ENCODE measurements around the gene SMC1B. TPM values are rescaled to one million over a fixed set of nuclear protein-coding genes. Genes with fewer than 3 reads are reported as not detected.
A peak's percentile ranks its signal among the peaks of the same experiment; 100 is the strongest.
"Not testable (repeated sequence)": the region's sequence is repeated elsewhere in the genome, so short reads cannot be mapped to it uniquely, and the experiment has no call there.

Gene SMC1B
- total RNA-seq, 2 donors from 2014 or later = 2.7 to 3.2 TPM

DNA sequence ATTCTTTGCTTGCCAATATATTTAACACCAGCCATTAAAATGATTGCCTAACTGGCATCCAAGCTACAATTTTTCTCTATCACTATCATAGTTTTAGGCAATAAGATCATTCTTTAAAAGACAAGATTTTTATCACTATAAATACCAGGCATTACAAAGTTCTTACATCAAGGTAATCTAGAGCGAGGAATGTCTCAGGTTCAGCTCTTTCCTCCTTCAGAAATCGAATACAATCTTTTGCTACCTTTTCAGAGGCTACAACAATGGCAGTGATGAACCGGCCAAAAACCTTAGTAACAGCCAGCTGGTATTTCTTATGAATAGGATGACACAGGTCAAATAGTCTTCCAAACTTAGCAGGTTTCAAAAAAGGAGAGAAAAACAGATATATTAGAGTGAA is 23.9 kb downstream of the SMC1B start:
- Mint-ChIP-seq H3K27me3 (ENCODE audit: low read depth) (peaks cover 6% of the 10 kb centered on the region), H3K4me3 (no peak overlapping the region), H3K4me1 (ENCODE audit: low read depth) (no peaks in the 10 kb centered on the region), H3K9me3 (no peaks in the 10 kb centered on the region), H3K27ac (no peak overlapping the region), H3K36me3 (ENCODE audit: insufficient read depth in 2 of 2) (no peaks in the 10 kb centered on the region)
- DNase-seq (no peak), ATAC-seq (replicated peaks in 1 of 2) (no peak)

DNA sequence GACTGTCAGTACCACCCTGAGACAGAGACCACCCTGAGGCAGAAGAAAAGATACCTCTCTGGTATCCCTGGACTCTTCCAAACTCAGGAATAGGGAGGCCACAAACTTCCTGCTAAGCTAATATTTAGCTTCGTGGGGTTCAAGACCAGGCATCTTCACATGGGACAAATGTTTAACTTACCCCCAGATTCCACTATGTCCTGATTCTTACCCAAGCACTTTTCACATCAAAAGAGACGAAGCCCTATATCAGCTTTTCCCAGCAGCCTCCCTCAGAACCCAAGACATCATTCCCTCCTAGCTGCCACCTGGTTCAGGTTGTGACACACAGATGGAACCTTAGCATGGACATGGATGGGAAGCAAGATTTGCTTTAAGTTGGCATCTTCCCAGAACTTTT is 32.1 kb downstream of the SMC1B start:
- Mint-ChIP-seq H3K4me1 (ENCODE audit: low read depth) (peaks cover under 1% of the 10 kb centered on the region), H3K27ac (no peak overlapping the region), H3K36me3 (ENCODE audit: insufficient read depth in 2 of 2) (no peaks in the 10 kb centered on the region), H3K4me3 (no peak overlapping the region), H3K9me3 (no peaks in the 10 kb centered on the region), H3K27me3 (ENCODE audit: low read depth) (no peaks in the 10 kb centered on the region)
- no peak for DNase-seq
- ATAC-seq (replicated peaks in 1 of 2) = no peak

DNA sequence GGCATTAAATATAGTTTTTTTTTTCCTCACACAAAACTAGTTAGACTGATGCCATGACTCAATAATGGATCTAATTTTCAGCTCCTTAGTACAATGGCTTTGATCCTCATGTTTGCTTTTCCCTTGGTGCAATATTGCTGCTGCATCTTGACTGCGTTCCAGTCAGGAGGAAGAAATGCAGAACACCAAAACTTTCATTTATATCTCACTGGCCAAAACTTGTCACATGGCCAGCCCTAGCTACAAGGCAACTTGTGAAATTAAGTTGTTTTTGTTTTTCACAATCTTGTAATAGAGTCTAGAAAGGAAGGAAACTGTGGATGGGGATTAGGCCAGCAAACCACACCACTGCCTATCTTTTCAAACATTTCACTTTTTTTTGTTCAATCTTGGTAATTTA is 36.7 kb downstream of the SMC1B start:
- ATAC-seq (replicated peaks in 1 of 2) = no peak
- DNase-seq = no peak
- H3K4me3 Mint-ChIP-seq = no peak overlapping the region
- H3K36me3 Mint-ChIP-seq (ENCODE audit: insufficient read depth in 2 of 2) = no peaks in the 10 kb centered on the region
- H3K4me1 Mint-ChIP-seq (ENCODE audit: low read depth) = peaks cover 6% of the 10 kb centered on the region
- no peak overlapping the region for H3K27ac Mint-ChIP-seq
- H3K9me3 Mint-ChIP-seq = no peaks in the 10 kb centered on the region
- H3K27me3 Mint-ChIP-seq (ENCODE audit: low read depth) = no peaks in the 10 kb centered on the region

DNA sequence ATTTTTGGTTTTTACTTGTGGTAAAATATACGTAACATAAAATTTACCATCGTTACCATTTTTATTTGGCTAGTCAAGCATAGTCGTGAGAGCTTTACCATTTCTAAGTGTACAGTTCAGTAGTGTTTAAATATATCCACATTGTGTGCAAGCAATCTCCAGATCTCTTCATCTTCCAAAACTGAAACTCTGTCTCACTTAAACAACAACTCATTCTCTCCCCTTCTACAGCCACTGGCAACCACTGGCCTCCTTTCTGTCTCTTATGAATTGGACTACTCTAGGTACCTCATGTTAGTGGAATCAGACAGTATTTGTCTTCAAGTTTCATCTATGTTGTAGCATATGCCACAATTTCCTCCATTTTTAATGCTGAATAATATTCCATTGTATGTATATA is 37.4 kb downstream of the SMC1B start:
- H3K9me3 Mint-ChIP-seq = no peaks in the 10 kb centered on the region
- no peak overlapping the region for H3K27ac Mint-ChIP-seq
- peaks cover 6% of the 10 kb centered on the region for H3K4me1 Mint-ChIP-seq (ENCODE audit: low read depth)
- H3K27me3 Mint-ChIP-seq (ENCODE audit: low read depth) = no peaks in the 10 kb centered on the region
- peak in 1 of 2 donors; percentile 51 for ATAC-seq (replicated peaks in 1 of 2)
- no peak overlapping the region for H3K4me3 Mint-ChIP-seq
- DNase-seq = no peak
- no peaks in the 10 kb centered on the region for H3K36me3 Mint-ChIP-seq (ENCODE audit: insufficient read depth in 2 of 2)

DNA sequence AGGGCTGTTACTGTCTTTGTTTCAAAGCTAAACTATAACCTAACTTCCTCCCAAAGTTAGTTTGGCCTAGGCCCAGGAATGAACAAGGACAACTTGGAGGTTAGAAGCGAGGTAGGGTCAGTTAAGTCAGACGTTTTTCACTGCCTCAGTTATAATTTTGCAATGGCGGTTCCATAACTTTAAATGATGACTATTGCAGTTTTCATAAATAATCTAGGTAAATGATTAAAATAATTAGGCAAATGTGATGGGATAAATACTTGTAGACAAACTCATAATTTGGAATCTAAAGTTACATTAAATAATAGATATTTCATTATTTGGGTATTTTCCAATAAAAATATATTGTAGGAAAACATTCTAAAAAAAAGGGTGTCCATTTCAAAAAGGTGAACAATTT is 39.8 kb downstream of the SMC1B start:
- H3K36me3 Mint-ChIP-seq (ENCODE audit: insufficient read depth in 2 of 2); DNase-seq; H3K27ac Mint-ChIP-seq; H3K4me3 Mint-ChIP-seq; H3K4me1 Mint-ChIP-seq (ENCODE audit: low read depth); H3K9me3 Mint-ChIP-seq; H3K27me3 Mint-ChIP-seq (ENCODE audit: low read depth); ATAC-seq (replicated peaks in 1 of 2): not testable (repeated sequence)

DNA sequence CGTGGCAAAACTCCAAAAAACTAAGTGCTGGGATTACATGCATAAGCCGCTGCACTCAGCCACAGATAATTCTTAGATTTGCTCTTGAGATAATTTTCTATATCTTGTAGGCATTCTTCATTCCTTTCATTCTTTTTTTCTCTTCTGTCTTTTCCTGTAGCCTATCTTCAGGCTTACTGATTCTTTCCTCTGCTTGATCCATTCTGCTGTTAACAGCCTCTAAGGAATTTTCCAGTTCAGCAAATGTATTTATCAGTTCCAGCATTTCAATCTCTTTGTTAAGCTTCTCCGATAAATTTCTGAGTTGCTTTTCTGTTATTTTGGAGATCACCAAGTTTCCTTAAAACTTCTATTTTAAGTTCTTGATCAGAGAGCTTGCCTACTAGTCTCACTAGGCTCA is 46.7 kb downstream of the SMC1B start:
- peaks cover 0 to 2% of the 10 kb centered on the region in 2 donors for H3K9me3 Mint-ChIP-seq
- no peak overlapping the region for H3K27ac Mint-ChIP-seq
- H3K4me1 Mint-ChIP-seq (ENCODE audit: low read depth) = no peaks in the 10 kb centered on the region
- H3K4me3 Mint-ChIP-seq = no peak overlapping the region
- H3K27me3 Mint-ChIP-seq (ENCODE audit: low read depth) = no peaks in the 10 kb centered on the region
- ATAC-seq (replicated peaks in 1 of 2) = no peak
- H3K36me3 Mint-ChIP-seq (ENCODE audit: insufficient read depth in 2 of 2) = peaks cover 0 to 2% of the 10 kb centered on the region in 2 donors
- no peak for DNase-seq

DNA sequence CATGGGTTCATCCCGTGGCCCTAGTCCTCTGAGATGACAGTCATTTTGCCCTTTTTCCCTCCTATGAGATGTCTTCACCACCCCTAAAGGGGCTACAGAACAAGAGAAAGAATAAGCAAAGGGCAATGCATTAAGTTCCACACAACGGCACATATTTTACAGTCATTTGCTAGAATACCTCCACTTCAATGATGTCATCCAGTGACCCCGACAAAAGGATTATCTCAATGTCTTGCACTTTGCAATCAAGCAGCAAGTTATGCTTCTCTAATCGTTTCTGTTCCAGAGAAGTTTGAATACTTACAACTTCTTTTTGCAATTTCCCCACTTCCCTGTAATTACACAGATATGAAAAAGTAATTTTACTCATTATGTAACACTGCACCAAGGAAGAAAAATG is 53.8 kb downstream of the SMC1B start:
- H3K9me3 Mint-ChIP-seq = no peaks in the 10 kb centered on the region
- no peaks in the 10 kb centered on the region for H3K36me3 Mint-ChIP-seq (ENCODE audit: insufficient read depth in 2 of 2)
- ATAC-seq (replicated peaks in 1 of 2) = no peak

DNA sequence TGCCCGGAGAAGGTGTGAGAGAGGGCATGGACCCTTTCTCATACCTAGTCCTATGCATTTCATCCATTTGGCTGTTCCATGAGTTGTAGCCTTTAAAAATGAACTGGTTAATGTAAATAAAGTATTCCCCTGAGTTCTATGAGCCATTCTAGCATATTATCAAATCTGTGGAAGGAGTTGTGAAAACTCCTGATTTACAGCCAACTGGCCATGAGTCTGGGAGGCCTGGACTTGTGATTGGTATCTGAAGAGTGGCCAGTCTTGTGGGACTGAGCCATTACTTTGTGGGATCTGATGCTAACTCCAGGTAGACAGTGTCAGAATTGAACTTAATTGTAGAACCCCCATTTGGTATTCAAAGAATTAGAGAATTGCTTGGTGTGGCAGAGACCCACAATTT is 55.3 kb downstream of the SMC1B start:
- no peak for ATAC-seq (replicated peaks in 1 of 2)
- Mint-ChIP-seq H3K4me3 (no peak overlapping the region), H3K4me1 (ENCODE audit: low read depth) (peaks cover 9% of the 10 kb centered on the region), H3K27ac (no peak overlapping the region), H3K9me3 (no peaks in the 10 kb centered on the region), H3K36me3 (ENCODE audit: insufficient read depth in 2 of 2) (no peaks in the 10 kb centered on the region), H3K27me3 (ENCODE audit: low read depth) (no peaks in the 10 kb centered on the region)
- no peak for DNase-seq

More for the DNA sequence above, 53.8 kb downstream of the SMC1B start:
- Mint-ChIP-seq H3K27me3 (ENCODE audit: low read depth) (no peaks in the 10 kb centered on the region), H3K4me1 (ENCODE audit: low read depth) (no peaks in the 10 kb centered on the region), H3K4me3 (no peak overlapping the region), H3K27ac (no peak overlapping the region)
- DNase-seq = no peak

DNA sequence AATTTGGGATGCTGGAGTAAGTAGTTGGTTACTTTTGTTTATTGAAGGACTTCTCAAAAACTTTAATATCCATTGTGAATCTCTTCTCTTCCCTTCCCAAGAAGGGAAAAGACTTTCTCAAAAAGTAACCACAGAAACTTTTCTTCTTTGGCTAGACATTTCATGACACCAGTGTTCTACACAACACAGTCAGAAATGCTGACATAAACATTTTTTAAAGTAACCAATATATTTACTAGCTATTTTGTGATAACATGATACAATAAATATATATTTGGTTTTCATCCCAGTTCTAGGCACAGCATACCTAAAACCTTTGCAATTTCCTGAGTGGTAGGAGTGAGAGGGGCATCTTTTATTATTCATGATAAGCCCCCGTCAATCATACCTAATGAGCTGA is 55.9 kb downstream of the SMC1B start:
- DNase-seq (no peak), ATAC-seq (replicated peaks in 1 of 2) (no peak)
- no peak overlapping the region for H3K4me3 Mint-ChIP-seq
- no peaks in the 10 kb centered on the region for H3K27me3 Mint-ChIP-seq (ENCODE audit: low read depth)
- no peaks in the 10 kb centered on the region for H3K9me3 Mint-ChIP-seq
- H3K36me3 Mint-ChIP-seq (ENCODE audit: insufficient read depth in 2 of 2) = no peaks in the 10 kb centered on the region
- H3K4me1 Mint-ChIP-seq (ENCODE audit: low read depth) = peaks cover 16% of the 10 kb centered on the region
- H3K27ac Mint-ChIP-seq = no peak overlapping the region

DNA sequence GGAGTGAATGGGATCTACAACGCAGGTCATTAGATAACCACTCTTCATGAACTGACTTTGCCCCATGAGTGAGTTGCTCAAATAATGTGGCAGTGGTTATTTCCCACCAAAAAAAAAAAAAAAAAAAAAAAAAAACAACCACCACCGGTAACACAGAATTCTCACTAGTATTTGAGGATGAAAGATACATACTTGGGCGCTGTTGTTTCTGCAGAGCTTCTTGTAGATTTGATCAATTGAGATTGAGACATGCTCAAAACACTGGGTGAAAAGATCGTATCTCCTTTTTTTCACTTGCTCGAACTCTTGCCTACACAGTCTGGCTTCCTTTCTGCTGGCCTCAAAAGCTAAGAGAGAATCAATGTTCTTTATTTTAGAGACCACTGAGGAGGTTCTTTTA is 59.6 kb downstream of the SMC1B start:
- Mint-ChIP-seq H3K27ac (no peak overlapping the region), H3K27me3 (ENCODE audit: low read depth) (no peaks in the 10 kb centered on the region), H3K4me1 (ENCODE audit: low read depth) (peaks cover 17% of the 10 kb centered on the region), H3K4me3 (no peak overlapping the region), H3K36me3 (ENCODE audit: insufficient read depth in 2 of 2) (no peaks in the 10 kb centered on the region), H3K9me3 (no peaks in the 10 kb centered on the region)
- DNase-seq (no peak), ATAC-seq (replicated peaks in 1 of 2) (peak in 1 of 2 donors; percentile 34)

DNA sequence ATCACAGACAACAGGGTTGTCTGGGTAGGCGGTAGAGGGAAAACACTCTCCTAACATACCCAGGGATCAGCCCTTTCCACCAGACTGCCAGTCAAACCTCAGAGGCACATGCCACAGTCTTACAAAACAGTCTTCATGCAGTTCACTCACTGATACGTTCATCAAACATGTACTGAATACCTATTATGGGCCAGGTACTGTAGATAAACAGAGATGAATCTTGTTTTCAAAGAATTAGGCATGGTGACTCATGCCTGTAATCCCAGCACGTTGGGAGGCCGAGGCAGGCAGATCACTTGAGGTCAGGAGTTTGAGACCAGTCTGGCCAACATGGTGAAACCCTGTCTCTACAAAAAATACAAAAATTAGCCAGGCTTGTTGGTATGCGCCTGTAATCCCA is 60.6 kb downstream of the SMC1B start:
- not testable (repeated sequence) for H3K27ac Mint-ChIP-seq; H3K9me3 Mint-ChIP-seq; ATAC-seq (replicated peaks in 1 of 2); H3K36me3 Mint-ChIP-seq (ENCODE audit: insufficient read depth in 2 of 2); H3K4me3 Mint-ChIP-seq; H3K27me3 Mint-ChIP-seq (ENCODE audit: low read depth); DNase-seq
- H3K4me1 Mint-ChIP-seq (ENCODE audit: low read depth) = peaks cover 17% of the 10 kb centered on the region

DNA sequence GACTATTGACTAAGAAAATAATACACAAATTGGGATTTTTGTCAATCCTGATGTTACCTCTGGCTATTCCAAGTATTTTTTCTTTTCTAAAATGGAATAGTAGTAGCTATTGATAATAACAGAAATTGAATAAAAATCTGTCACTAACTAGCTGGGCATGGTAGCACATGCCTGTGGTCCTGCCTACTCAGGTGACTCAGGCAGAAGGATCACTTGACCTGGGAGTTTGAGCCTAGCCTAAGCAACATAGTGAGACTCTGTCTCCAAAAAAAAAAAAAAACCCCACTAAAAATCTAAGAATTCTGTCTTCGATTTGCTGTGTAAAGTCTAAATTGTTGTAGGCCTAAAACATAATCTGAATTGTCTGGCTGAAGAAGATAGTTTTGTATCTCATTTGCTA is 61.4 kb downstream of the SMC1B start:
- Mint-ChIP-seq H3K4me1 (ENCODE audit: low read depth) (peaks cover 17% of the 10 kb centered on the region), H3K27ac (no peak overlapping the region), H3K27me3 (ENCODE audit: low read depth) (no peaks in the 10 kb centered on the region), H3K36me3 (ENCODE audit: insufficient read depth in 2 of 2) (no peaks in the 10 kb centered on the region), H3K4me3 (no peak overlapping the region), H3K9me3 (peaks cover 0 to 2% of the 10 kb centered on the region in 2 donors)
- no peak for ATAC-seq (replicated peaks in 1 of 2)
- no peak for DNase-seq

DNA sequence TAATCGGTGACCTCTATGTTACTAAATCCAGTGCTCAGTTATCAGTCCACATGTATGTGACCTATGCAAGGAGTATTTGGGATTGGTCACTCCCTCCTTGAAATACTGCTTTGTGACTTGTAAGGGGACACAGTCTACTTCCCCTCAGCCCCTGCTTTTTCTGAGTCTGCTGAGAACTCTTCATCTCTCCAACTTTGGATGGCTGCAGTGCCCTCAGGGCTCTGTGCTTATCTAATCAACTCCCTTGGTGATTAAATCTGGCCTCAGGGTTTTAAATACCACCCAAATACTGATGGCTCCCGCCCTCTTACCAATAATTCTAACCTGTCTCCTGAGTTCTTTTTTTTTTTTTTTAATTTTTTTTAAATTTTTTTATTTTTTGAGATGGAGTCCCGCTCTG is 63.5 kb downstream of the SMC1B start:
- Mint-ChIP-seq H3K4me3 (no peak overlapping the region), H3K9me3 (peaks cover 0 to 2% of the 10 kb centered on the region in 2 donors), H3K27me3 (ENCODE audit: low read depth) (no peaks in the 10 kb centered on the region), H3K27ac (no peak overlapping the region), H3K36me3 (ENCODE audit: insufficient read depth in 2 of 2) (no peaks in the 10 kb centered on the region), H3K4me1 (ENCODE audit: low read depth) (peaks cover 17% of the 10 kb centered on the region)
- DNase-seq = no peak
- no peak for ATAC-seq (replicated peaks in 1 of 2)

DNA sequence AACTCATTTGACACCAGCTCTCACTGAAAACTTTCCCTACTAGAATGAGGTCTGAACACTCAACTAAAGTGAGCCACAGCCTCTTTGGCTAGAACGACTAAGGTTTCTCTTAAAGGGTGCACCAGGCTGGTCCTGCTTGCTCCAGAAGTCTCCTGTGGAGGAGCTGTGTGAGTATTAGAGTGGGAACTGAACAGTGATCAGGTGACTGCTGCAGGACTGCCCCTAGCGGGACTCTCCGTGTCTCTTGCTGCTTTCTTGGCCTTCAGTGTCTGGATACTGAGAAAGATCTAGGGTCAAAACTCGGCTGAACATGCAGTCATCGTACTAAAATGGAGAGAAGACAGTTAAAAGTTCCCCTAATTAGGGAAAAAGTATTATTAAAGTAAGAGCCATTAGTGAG is 69.1 kb downstream of the SMC1B start:
- Mint-ChIP-seq H3K4me3 (no peak overlapping the region), H3K27ac (no peak overlapping the region), H3K9me3 (peaks cover 0 to 2% of the 10 kb centered on the region in 2 donors), H3K4me1 (ENCODE audit: low read depth) (peaks cover 26% of the 10 kb centered on the region), H3K27me3 (ENCODE audit: low read depth) (no peaks in the 10 kb centered on the region), H3K36me3 (ENCODE audit: insufficient read depth in 2 of 2) (peaks cover 1 to 16% of the 10 kb centered on the region in 2 donors)
- ATAC-seq (replicated peaks in 1 of 2) (no peak), DNase-seq (no peak)

All from activated T-cell treated with anti-CD3 and anti-CD28 coated beads, Interleukin-2, amount 50 U/mL, for 72 hours (primary cell).